HG03378 (cell line): ENCODE measurements around the gene DNMT3B.
"Not testable (repeated sequence)": the region's sequence is repeated elsewhere in the genome, so short reads cannot be mapped to it uniquely, and the experiment has no call there.

Experiments
- ATAC-seq: cut with Tn5 transposase; IDR thresholded peaks from one replicate; pipeline ENCODE4 v1.9.1; 2021; ENCODE audit warnings: mild to moderate bottlenecking, moderate library complexity; ENCODE audit not compliant: unreplicated experiment

The DNMT3B gene

GRCh38 chr20:32761831-32762753, at the start of gene DNMT3B:
Gene DNMT3B (plus strand): TSS chr20:32762385. CDS start chr20:32780324, 17,939 bp downstream.
- ATAC-seq: peak; percentile 47

GRCh38 chr20:32718749-32719348, 43.3 kb upstream of the DNMT3B start:
- no peak for ATAC-seq

GRCh38 chr20:32727683-32728082, 34.5 kb upstream of the DNMT3B start:
- no peak for ATAC-seq

GRCh38 chr20:32728435-32728834, 33.8 kb upstream of the DNMT3B start:
- ATAC-seq: not testable (repeated sequence)

GRCh38 chr20:32729334-32729733, 32.9 kb upstream of the DNMT3B start:
- not testable (repeated sequence) for ATAC-seq

- no peak for ATAC-seq
These were observed 30.3 kb upstream of the DNMT3B start for GRCh38 chr20:32731882-32732266.

- ATAC-seq: no peak
These were observed 24.6 kb upstream of the DNMT3B start for GRCh38 chr20:32737371-32738223.

GRCh38 chr20:32741151-32741550, 21.0 kb upstream of the DNMT3B start:
- ATAC-seq: no peak

- no peak for ATAC-seq
These were observed 19.6 kb upstream of the DNMT3B start for GRCh38 chr20:32742322-32743236.

- no peak for ATAC-seq
These were observed 18.7 kb upstream of the DNMT3B start, which contains the start of gene COMMD7 for GRCh38 chr20:32743237-32744112. Gene COMMD7 (minus strand): TSS chr20:32743467. CDS start chr20:32743391, 76 bp downstream.

GRCh38 chr20:32749914-32750637, 12.1 kb upstream of the DNMT3B start:
- ATAC-seq: no peak

GRCh38 chr20:32751293-32751692, 10.9 kb upstream of the DNMT3B start:
- ATAC-seq: no peak

- no peak for ATAC-seq
These were observed 10.3 kb upstream of the DNMT3B start for GRCh38 chr20:32751702-32752457.

GRCh38 chr20:32752458-32753250, 9.5 kb upstream of the DNMT3B start:
- ATAC-seq: no peak

GRCh38 chr20:32753731-32754130, 8.5 kb upstream of the DNMT3B start:
- ATAC-seq: no peak

GRCh38 chr20:32756156-32756555, 6.0 kb upstream of the DNMT3B start:
- no peak for ATAC-seq

- ATAC-seq: no peak
These were observed 761 bp upstream of the DNMT3B start for GRCh38 chr20:32761417-32761830.
